OCI-LY1 (cell line): Measurements from ENCODE around the gene CELSR1.

ENCODE experiments used
- EZH2 ChIP-seq: fragments of 200-600 bp; sonication (generic), shearing (Covaris generic); IDR thresholded peaks from 2 replicates; pipeline ENCODE4 v1.8.0; 2017; ENCODE audit warnings: borderline replicate concordance, mixed run types, mild to moderate bottlenecking, antibody characterized with exemption, low read length, moderate library complexity, mixed read lengths
- TF ChIP-seq, protein P1 (sequence below): fragments of 200-600 bp; sonication (generic), shearing (Covaris generic); IDR thresholded peaks from 2 replicates; pipeline ENCODE4 v1.5.1; 2017; ENCODE audit warnings: mild to moderate bottlenecking, antibody characterized with exemption, low read length, moderate library complexity, mixed read lengths

- TF ChIP-seq, protein P1, sequence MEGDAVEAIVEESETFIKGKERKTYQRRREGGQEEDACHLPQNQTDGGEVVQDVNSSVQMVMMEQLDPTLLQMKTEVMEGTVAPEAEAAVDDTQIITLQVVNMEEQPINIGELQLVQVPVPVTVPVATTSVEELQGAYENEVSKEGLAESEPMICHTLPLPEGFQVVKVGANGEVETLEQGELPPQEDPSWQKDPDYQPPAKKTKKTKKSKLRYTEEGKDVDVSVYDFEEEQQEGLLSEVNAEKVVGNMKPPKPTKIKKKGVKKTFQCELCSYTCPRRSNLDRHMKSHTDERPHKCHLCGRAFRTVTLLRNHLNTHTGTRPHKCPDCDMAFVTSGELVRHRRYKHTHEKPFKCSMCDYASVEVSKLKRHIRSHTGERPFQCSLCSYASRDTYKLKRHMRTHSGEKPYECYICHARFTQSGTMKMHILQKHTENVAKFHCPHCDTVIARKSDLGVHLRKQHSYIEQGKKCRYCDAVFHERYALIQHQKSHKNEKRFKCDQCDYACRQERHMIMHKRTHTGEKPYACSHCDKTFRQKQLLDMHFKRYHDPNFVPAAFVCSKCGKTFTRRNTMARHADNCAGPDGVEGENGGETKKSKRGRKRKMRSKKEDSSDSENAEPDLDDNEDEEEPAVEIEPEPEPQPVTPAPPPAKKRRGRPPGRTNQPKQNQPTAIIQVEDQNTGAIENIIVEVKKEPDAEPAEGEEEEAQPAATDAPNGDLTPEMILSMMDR = no peak
- TF ChIP-seq EZH2 = no peak
Measured at GRCh38 chr22:46368422-46368821, 169.0 kb downstream of the CELSR1 start.
